NCI-H2107 treated with DMSO at 0.1 percent for 48 hours (cell line): Measurements from ENCODE around the gene HLF.
A peak's percentile ranks its signal among the peaks of the same experiment; 100 is the strongest.

Experiments
- DNase-seq: peaks from one replicate; lab custom pipeline; 2025; ENCODE audit not compliant: unreplicated experiment; lab: John Stamatoyannopoulos, UW

Gene HLF

DNA sequence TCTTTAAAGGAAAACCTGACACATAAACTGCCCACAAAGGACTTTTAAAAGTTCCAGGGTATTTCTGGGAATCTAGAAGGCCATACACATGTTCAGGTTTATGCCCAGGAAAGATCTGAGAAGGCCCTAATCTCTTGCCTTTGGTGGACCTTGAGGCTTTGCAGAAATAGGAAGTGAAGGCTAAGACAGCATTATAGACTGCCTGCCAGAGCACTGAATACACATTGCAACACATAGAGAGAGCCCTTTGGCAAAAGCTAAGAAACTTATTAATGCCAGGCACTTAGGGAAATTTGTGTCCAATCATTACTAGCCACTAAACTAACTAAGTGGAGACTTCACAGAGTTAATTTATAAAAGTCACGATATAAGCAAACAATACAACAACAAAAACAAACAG lies 86.5 kb downstream of the HLF start:
- DNase-seq, result no peak

DNA sequence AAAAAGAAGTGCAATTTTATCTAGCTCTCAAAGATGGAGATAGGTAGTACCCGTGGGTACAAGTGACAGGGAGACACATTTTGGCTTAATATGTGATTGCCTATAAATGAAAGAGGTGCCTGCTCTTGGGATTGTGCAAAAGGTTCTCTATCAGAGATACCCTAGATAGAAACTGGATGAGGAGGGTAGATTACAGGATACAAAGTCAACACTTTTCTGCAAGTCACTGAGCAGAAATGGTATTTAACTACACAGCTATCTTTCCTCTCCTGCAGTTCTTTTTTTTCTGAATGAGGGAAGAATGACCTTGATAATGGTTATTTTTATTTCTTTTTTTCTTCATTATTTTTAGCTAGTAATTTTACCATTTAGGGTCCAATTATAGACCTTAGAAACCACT lies 89.2 kb downstream of the HLF start:
- no peak for DNase-seq

DNA sequence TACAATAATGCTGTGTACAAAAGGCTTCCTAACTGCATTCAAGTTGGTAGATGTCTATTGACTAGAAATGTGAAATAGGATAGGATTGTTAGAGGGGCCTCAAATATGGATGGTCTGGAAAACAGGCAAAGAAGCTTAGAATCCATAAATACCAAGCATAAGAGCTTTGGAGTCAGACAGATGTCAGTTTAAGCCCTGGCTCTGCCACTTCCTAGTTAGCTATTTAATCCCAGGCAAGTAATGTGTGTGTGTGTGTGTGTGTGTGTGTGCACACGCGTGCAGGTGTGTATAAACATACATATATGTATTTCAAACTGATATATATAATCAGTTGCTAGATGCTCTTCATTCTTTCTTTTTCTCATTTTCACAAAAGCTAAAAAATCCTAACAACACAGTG lies 90.2 kb downstream of the HLF start:
- no peak for DNase-seq

DNA sequence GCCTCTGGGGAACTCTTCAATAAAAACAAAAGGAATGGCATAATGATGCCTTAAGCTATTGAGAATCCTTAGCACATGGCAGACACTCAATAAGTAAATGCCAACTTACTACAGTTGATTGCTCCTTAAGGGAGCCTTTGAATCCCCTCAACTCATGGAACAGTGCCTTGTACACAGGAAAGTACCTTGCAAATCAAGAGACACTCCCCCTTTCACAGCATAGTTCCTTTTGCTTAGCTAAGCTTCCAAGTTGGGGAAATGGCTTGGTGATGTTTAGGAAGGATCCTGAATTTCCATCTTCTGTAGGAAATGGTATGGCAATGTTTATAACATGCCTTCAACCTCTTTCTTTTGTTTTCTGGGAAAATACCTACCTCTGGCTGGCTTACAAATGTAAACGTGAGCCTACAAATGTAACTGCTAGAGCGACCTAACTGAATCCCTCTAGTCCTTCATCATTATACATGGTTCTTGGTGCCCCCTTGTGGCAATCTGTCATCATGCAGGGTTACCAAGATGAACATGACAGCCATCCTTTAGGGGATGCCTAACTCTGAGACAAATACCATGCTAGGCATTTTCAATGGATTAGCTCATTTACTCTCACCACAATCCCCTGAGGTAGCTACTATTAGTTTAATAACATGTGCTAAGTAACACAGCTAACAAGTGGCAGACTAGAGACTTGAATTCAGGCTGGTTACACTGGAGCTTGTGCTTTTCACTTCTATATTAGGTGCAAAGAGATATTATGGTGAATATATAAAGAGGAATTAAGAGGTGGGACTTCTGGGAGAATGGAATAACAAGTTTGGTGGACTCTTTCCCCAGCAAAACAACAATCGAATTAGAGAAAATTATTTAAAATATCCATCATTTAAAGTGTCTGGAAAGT lies 91.9 kb downstream of the HLF start:
- peak; percentile 18 for DNase-seq

DNA sequence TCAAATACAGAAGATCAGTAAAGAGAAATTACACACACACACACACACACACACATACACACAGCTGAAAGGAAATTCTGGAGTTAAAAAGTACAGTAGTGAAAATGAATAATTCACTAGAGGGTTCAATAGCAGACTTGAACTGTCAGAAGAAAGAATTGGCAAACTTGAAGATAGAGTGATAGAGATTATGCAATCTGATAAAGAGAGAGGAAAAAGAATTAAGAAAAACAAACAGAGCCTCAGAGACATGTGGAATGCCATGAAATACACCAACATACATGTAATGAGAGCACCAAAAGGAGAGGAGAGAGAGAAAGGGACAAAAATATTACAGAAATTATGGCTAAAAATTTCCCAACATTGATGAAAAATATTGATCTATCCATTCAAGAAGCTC lies 96.2 kb downstream of the HLF start:
- DNase-seq, result no peak

DNA sequence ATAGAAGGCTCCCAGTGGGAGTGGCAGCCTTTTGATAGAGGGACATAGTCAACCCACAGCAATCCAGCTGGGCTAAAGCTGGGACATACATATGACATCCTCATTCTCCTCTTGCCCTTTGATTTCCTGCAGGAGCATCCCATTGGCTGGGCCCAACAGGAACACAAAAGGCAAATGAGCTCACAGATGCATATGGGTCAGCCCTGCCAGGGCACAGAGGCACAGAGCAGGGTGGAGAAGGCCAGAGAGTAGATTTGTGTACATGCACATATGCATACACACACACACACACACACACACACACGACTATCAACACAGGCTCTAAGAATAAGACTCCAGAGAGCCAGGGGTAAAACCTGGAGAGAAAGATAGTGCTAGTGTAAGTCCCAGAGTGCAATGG lies 98.3 kb downstream of the HLF start:
- no peak for DNase-seq

DNA sequence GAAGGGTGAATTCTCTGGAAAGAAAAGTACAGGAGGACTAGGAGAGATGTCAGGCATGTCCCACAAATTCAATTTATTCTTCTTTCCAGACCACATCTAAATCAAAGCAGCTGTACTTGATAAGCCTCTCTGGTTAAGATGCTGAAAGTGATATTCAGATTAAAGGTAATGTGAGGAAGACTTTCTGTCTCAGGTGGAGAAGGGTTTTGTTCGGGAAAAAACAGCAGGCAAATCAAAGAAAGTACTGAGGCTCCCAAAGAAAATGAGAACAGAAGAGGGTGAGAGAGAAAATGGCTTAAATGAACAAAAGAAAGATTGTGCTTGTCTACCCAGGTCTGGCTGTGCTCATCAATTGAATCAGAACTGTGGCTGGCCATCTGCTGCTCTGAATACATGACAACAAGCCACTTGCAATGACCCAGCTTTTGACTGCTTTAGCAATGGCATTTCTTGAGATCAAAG lies 101.3 kb downstream of the HLF start:
- DNase-seq, result no peak

DNA sequence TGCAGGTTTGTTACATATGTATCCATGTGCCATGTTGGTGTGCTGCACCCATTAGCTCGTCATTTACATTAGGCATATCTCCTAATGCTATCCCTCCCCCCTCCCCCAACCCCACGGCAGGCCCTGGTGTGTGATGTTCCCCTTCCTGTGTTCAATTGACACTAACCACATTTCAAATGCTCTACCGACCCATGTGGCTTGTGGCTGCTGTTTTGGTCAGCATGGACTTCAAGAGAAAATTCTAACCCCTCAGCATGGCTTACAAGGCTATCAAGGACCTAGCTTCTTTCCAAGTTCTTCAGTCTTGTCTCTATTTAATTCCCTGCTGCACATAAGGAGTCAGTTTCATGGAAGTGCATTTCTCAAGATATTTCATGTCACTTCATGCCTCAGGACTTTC lies 103.9 kb downstream of the HLF start:
- no peak for DNase-seq
